RWPE2 (cell line): ENCODE data around the gene GPHN.

Experiments used
- ATAC-seq: fragments of 200-7000 bp; cut with Tn5 transposase; 3 replicates; pipeline ENCODE4 v1.9.1; 2021; ENCODE audit warnings: low read depth
- DNase-seq: peaks from one replicate; pipeline ENCODE4 v3.0.0-alpha.2; 2020; ENCODE audit warnings: low spot score
- H3K27ac ChIP-seq: fragments of 450-650 bp; 2 replicates; pipeline ENCODE4 v1.5.1; 2017; ENCODE audit warnings: mild to moderate bottlenecking; ENCODE audit not compliant: poor library complexity, severe bottlenecking
- H3K27me3 ChIP-seq: fragments of 250-450 bp; sonication (Bioruptor Pico); 2 replicates; pipeline ENCODE4 v1.5.1; 2021; ENCODE audit warnings: mild to moderate bottlenecking, moderate library complexity; ENCODE audit not compliant: insufficient read depth, poor library complexity, severe bottlenecking
- H3K36me3 ChIP-seq: fragments of 250-450 bp; sonication (Bioruptor Pico); 2 replicates; pipeline ENCODE4 v1.5.1; 2020; ENCODE audit warnings: low read depth, mild to moderate bottlenecking, moderate library complexity
- H3K4me1 ChIP-seq: fragments of 250-450 bp; sonication (Bioruptor Pico); 2 replicates; pipeline ENCODE4 v1.5.1; 2021; ENCODE audit warnings: mild to moderate bottlenecking, moderate library complexity; ENCODE audit not compliant: insufficient read depth, poor library complexity, severe bottlenecking
- H3K4me3 ChIP-seq: fragments of 250-450 bp; sonication (Bioruptor Pico); 2 replicates; pipeline ENCODE4 v1.5.1; 2021; ENCODE audit warnings: mild to moderate bottlenecking, moderate library complexity; ENCODE audit not compliant: severe bottlenecking
- H3K9me3 ChIP-seq: fragments of 250-450 bp; sonication (Bioruptor Pico); 2 replicates; pipeline ENCODE4 v1.5.1; 2021; ENCODE audit warnings: mild to moderate bottlenecking, moderate library complexity; ENCODE audit not compliant: severe bottlenecking
- CTCF ChIP-seq: fragments of 450-650 bp; IDR thresholded peaks from one replicate; pipeline ENCODE4 v1.5.1; 2017; ENCODE audit warnings: mild to moderate bottlenecking, moderate library complexity; ENCODE audit not compliant: poor library complexity, severe bottlenecking

GPHN gene

GRCh38 chr14:66472251-66472650 is 35.7 kb upstream of the GPHN start:
- no peak overlapping the region for H3K4me3 ChIP-seq
- no peak for DNase-seq
- TF ChIP-seq CTCF, result no peak
- no peak overlapping the region for H3K27ac ChIP-seq
- no peaks in the 10 kb centered on the region for H3K36me3 ChIP-seq
- H3K27me3 ChIP-seq, result no peaks in the 10 kb centered on the region
- no peaks in the 10 kb centered on the region for H3K4me1 ChIP-seq
- ATAC-seq, result no peak
- peaks cover 17% of the 10 kb centered on the region for H3K9me3 ChIP-seq

- Histone ChIP-seq H3K36me3 (no peaks in the 10 kb centered on the region), H3K4me1 (no peaks in the 10 kb centered on the region), H3K9me3 (peaks cover 17% of the 10 kb centered on the region), H3K4me3 (no peak overlapping the region), H3K27me3 (no peaks in the 10 kb centered on the region), H3K27ac (no peak overlapping the region)
- no peak for ATAC-seq
- no peak for DNase-seq
- no peak for TF ChIP-seq CTCF
Measured at GRCh38 chr14:66473223-66473622, 34.7 kb upstream of the GPHN start.

GRCh38 chr14:66476964-66477363 is 31.0 kb upstream of the GPHN start:
- ATAC-seq, result no peak; the same call in 2 of the 3 replicates
- H3K27ac ChIP-seq, result no peak overlapping the region
- no peak for DNase-seq

GRCh38 chr14:66477567-66477966 is 30.4 kb upstream of the GPHN start:
- no peak overlapping the region for H3K27ac ChIP-seq
- no peaks in the 10 kb centered on the region for H3K4me1 ChIP-seq
- no peak for TF ChIP-seq CTCF
- 0 out of 2 replicates have a peak, but pooled peaks cover 4% of the 10 kb centered on the region for H3K36me3 ChIP-seq
- ATAC-seq, result no peak
- H3K9me3 ChIP-seq, result no peaks in the 10 kb centered on the region
- DNase-seq, result no peak
- H3K4me3 ChIP-seq, result no peak overlapping the region
- H3K27me3 ChIP-seq, result no peaks in the 10 kb centered on the region

More at GRCh38 chr14:66476964-66477363, 31.0 kb upstream of the GPHN start:
- Histone ChIP-seq H3K27me3 (no peaks in the 10 kb centered on the region), H3K4me1 (no peaks in the 10 kb centered on the region), H3K9me3 (no peaks in the 10 kb centered on the region), H3K4me3 (no peak overlapping the region), H3K36me3 (0 out of 2 replicates have a peak, but pooled peaks cover under 1% of the 10 kb centered on the region)
- TF ChIP-seq CTCF, result no peak

- ATAC-seq (no peak), DNase-seq (no peak)
- Histone ChIP-seq H3K27ac (no peak overlapping the region), H3K36me3 (0 out of 2 replicates have a peak, but pooled peaks cover 4% of the 10 kb centered on the region), H3K4me1 (peaks cover 6% of the 10 kb centered on the region), H3K9me3 (no peaks in the 10 kb centered on the region), H3K4me3 (no peak overlapping the region), H3K27me3 (no peaks in the 10 kb centered on the region)
- TF ChIP-seq CTCF, result no peak
Measured at GRCh38 chr14:66482873-66483272, 25.1 kb upstream of the GPHN start.
